ENCODE measurements around the gene FAM25A.

The FAM25A gene

GRCh38 chr10:87066865-87067264 is 46.8 kb downstream of the FAM25A start:
- no peak for DNase-seq

DNA sequence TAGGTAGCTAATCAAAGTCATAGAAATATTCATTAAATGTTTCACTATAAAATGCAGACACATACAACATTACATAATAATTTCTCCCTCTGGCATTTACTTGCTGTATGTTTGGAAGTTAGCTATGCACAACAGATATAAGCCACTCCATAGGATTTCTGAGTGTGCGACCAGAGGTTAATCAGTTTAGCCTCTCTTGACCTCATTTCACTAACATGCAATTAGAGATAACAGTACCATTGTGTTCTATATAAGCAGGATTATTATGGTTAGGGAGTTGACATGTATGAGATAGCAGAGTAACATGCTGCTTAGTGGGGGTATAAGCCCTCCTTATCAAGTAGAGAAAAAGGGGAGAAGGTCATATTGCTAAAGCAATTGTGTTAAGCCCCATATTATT is 48.2 kb downstream of the FAM25A start:
- no peak for DNase-seq

DNA sequence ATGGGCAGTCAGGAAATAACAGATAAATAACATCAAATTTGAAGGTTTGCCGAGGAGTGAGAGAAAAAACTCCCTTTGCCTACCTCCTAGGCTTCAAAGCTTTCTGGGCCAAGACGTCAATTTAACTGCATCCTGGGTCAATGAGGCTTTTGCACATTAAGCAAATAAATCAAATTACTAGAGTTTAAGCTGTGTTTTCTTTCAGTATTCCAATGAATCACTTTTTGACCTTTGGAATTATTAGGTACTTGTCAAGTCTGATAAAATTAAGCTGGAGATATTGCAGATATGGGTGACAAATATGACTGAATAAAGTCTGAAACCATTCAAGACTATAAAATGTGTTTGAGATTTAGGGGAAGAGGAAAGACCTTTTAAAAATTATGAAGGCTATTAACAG is 52.4 kb downstream of the FAM25A start:
- no peak for DNase-seq
